HG03354 (cell line): ENCODE data around the gene PPIB.
A peak's percentile ranks its signal among the peaks of the same experiment; 100 is the strongest.

Source experiments
- ATAC-seq: cut with Tn5 transposase; IDR thresholded peaks from one replicate; pipeline ENCODE4 v1.9.1; 2021; ENCODE audit warnings: mild to moderate bottlenecking; ENCODE audit not compliant: unreplicated experiment, poor library complexity, severe bottlenecking

Gene PPIB

GRCh38 chr15:64161688-64162477 lies 939 bp downstream of the PPIB start:
- ATAC-seq, result no peak

GRCh38 chr15:64158363-64159134 lies 4.3 kb downstream of the PPIB start:
- ATAC-seq, result no peak

- ATAC-seq, result no peak
These were observed 5.2 kb downstream of the PPIB start for GRCh38 chr15:64157599-64158125.

GRCh38 chr15:64156652-64157331 lies 6.0 kb downstream of the PPIB start:
- ATAC-seq, result no peak

GRCh38 chr15:64155802-64156651 lies 6.8 kb downstream of the PPIB start:
- no peak for ATAC-seq

GRCh38 chr15:64153480-64154367 lies 9.1 kb downstream of the PPIB start:
- ATAC-seq, result peak; percentile 60

- peak; percentile 20 for ATAC-seq
These were observed 10.1 kb downstream of the PPIB start for GRCh38 chr15:64152507-64153387.

- peak; percentile 8 for ATAC-seq
These were observed 10.9 kb downstream of the PPIB start, which contains the start of gene SNX22 for GRCh38 chr15:64151727-64152506. SNX22 (plus strand) TSS chr15:64151731; CDS start chr15:64151776, 45 bp downstream.

- ATAC-seq, result no peak
These were observed 12.8 kb downstream of the PPIB start for GRCh38 chr15:64149893-64150578.

GRCh38 chr15:64149424-64149823 lies 13.4 kb downstream of the PPIB start:
- no peak for ATAC-seq

GRCh38 chr15:64148581-64148980 lies 14.2 kb downstream of the PPIB start:
- no peak for ATAC-seq

GRCh38 chr15:64148168-64148567 lies 14.7 kb downstream of the PPIB start:
- ATAC-seq, result no peak

- no peak for ATAC-seq
These were observed 15.7 kb downstream of the PPIB start for GRCh38 chr15:64146885-64147681.

GRCh38 chr15:64146520-64146884 lies 16.3 kb downstream of the PPIB start:
- ATAC-seq, result no peak

- ATAC-seq, result no peak
These were observed 16.8 kb downstream of the PPIB start for GRCh38 chr15:64146041-64146440.
